ENCODE measurements around the gene CDSN. TPM values are rescaled to one million over a fixed set of nuclear protein-coding genes. Genes with fewer than 3 reads are reported as not detected.
"Not testable (repeated sequence)": the region's sequence is repeated elsewhere in the genome, so short reads cannot be mapped to it uniquely, and the experiment has no call there.

The CDSN gene, protein sequence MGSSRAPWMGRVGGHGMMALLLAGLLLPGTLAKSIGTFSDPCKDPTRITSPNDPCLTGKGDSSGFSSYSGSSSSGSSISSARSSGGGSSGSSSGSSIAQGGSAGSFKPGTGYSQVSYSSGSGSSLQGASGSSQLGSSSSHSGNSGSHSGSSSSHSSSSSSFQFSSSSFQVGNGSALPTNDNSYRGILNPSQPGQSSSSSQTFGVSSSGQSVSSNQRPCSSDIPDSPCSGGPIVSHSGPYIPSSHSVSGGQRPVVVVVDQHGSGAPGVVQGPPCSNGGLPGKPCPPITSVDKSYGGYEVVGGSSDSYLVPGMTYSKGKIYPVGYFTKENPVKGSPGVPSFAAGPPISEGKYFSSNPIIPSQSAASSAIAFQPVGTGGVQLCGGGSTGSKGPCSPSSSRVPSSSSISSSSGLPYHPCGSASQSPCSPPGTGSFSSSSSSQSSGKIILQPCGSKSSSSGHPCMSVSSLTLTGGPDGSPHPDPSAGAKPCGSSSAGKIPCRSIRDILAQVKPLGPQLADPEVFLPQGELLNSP
- total RNA-seq (2014; rRNA removed; shearing (Covaris generic)) = not detected in 2 replicates

DNA sequence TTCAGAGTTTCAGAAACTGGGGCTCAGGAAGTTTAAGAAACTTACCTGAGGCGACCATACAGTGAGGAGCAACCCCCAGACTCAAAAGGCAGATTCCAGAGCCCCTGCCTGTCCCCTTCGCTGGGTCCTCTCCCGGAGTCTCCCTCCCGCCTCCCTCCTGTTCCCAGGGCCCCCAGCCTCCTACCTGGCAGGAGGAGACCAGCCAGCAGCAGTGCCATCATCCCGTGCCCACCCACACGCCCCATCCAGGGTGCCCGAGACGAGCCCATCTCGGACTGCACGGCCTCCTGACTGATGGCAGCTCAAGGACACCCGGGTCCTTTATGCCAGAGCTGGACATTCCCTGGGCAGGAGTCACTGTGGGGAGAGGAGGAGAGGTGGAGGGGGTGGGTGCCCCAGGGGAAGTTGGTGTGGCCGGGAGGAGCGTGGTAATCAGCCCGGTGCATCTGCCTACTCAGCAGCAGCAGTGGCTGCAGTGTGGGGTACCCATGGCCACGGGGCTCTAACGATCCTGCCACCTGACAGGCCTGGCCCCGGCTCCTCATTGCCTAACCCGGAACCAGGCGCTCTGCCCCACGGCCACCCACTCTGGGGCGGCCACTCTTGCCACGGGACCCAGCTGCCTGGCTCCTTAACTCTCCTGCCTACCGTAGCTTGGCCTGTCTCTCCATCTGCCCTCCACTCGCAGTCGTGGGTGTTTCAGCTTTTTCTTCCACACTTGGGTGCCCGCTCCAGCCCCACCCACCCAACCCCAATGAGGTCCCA lies at the start of gene CDSN:
Gene CDSN, minus strand, starts transcription at position 296 of the 765 bp plus-strand sequence. Its CDS starts 27 bp downstream, at position 269.
- no peaks in the 10 kb centered on the region for H3K36me3 ChIP-seq
- no peak for DNase-seq (ENCODE audit: low read depth in 1 of 2, low spot score in 2 of 2)
- H3K9me3 ChIP-seq (replicated peaks) = no peaks in the 10 kb centered on the region
- peaks cover 34% of the 10 kb centered on the region for H3K4me1 ChIP-seq (replicated peaks)
- no peak within 1 kb of the TSS for H3K27ac ChIP-seq
- no peaks in the 10 kb centered on the region for H3K27me3 ChIP-seq (replicated peaks)
- no peak within 1 kb of the TSS for H3K4me3 ChIP-seq

DNA sequence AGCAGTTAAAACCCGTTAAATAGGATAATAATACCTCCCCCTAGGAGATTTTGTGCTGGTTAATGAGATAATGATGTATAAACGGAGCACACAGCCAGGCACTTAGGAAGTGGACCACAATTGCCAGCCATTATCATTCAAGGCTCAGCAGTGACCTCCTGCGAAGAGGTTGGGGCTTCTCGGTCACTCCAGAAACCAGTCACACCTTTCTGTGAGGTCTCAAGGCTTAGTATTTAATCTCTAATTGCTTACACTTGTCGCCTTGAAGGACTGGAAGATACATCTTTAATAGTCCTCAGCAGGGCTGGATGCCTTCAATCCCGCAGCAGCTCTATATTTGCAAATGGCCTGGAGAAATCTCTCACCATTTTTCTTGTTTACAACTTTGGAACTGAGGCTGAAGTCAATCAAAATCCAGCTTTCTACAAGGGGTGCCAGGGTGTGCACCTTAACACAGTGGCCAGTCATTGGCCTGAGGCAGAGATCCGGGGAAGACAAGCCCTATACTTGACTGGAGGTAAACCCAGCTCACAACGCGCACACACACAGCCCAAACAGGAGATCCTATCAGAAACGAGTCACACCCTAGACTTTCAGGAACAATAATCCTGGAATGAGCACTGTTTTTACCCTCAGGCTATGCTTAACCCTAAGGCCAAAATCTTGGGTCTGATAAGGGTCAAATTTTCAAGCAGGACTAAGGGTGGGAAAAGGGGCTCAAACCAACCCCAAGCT lies 49.0 kb upstream of the CDSN start:
- no peak overlapping the region for H3K4me3 ChIP-seq
- no peak for DNase-seq (ENCODE audit: low read depth in 1 of 2, low spot score in 2 of 2)
- no peaks in the 10 kb centered on the region for H3K9me3 ChIP-seq (replicated peaks)
- peaks cover 11% of the 10 kb centered on the region for H3K36me3 ChIP-seq
- H3K27ac ChIP-seq = no peak overlapping the region
- no peaks in the 10 kb centered on the region for H3K27me3 ChIP-seq (replicated peaks)
- H3K4me1 ChIP-seq (replicated peaks) = no peaks in the 10 kb centered on the region

DNA sequence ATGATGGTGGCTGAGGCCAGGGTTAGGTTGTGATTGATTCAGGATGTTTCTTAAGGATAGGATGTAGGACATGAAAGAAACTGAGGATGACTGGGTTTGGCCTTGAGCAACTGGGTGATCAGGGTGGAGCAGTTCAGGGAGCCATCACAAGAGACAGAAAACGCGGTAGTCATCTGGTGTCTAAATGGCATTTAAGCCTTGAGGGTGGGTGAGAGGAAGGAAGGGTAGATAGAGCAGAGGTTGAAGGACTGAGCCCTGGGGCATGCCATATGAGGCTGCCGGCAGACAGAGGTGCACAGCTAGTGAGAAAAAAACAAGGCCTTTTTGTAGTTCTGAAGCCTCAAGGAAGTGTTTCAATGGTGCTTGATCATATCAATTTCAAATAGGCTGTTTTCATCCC lies 48.4 kb upstream of the CDSN start:
- no peak overlapping the region for H3K4me3 ChIP-seq
- H3K27ac ChIP-seq = no peak overlapping the region
- no peaks in the 10 kb centered on the region for H3K27me3 ChIP-seq (replicated peaks)
- H3K9me3 ChIP-seq (replicated peaks) = no peaks in the 10 kb centered on the region
- no peaks in the 10 kb centered on the region for H3K4me1 ChIP-seq (replicated peaks)
- peaks cover 17% of the 10 kb centered on the region for H3K36me3 ChIP-seq
- no peak for DNase-seq (ENCODE audit: low read depth in 1 of 2, low spot score in 2 of 2)

DNA sequence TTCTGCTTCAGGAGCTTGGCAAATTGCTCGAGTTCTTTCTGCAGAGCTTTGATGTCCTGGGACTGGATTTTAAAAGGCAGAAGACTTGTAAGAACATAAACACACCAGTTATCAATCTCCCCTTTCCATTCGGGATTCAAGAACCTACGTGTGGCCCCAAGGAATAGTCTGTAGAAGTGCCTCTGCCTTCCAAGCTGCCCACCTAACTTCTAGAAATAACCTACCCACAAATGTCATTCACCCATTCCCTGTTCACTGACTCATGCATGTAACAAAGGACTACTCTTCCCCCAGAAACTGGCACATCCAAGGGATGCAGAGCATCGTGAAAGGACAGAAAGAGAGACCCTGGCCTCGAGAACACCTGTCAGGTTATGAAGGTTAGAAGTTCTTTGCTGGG lies 45.7 kb upstream of the CDSN start:
- Histone ChIP-seq H3K4me1 (replicated peaks) (no peaks in the 10 kb centered on the region), H3K4me3 (no peak overlapping the region), H3K27me3 (replicated peaks) (no peaks in the 10 kb centered on the region), H3K27ac (no peak overlapping the region), H3K9me3 (replicated peaks) (no peaks in the 10 kb centered on the region), H3K36me3 (peaks cover 43% of the 10 kb centered on the region)
- no peak for DNase-seq (ENCODE audit: low read depth in 1 of 2, low spot score in 2 of 2)

DNA sequence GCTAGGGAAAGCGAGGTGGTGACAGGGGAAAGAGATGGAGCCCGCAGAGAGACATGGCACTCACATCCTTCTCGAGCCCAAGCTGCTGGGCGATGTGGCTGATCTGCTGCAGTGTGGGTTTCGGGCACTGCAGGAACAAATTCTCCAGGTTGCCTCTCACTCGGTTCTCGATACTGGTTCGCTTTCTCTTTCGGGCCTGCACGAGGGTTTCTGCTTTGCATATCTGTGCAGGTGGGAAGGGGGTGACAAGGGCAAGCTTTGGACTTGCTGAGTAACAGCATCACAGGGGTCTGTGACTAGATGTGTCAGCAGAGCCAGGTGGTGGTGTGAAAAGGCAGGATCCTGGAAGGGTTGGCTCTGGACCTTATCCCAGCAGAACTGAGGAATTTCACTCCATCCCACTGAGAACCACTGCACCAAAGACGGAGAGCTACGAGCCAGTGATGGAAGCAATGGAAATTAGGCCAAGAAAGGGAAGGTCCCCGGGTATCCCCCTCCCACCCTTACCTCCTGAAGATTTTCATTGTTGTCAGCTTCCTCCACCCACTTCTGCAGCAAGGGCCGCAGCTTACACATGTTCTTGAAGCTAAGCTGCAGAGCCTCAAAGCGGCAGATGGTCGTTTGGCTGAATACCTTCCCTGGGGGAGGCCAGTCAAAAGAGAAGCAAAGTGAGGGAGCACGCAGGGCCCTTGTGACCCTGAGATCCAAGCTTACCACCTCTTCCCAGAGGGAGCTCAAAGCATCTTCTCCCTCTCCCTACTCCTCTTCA lies 45.0 kb upstream of the CDSN start:
- not testable (repeated sequence) for H3K27me3 ChIP-seq (replicated peaks); H3K4me3 ChIP-seq; H3K4me1 ChIP-seq (replicated peaks); DNase-seq (ENCODE audit: low read depth in 1 of 2, low spot score in 2 of 2); H3K9me3 ChIP-seq (replicated peaks); H3K27ac ChIP-seq
- peaks cover 48% of the 10 kb centered on the region for H3K36me3 ChIP-seq

DNA sequence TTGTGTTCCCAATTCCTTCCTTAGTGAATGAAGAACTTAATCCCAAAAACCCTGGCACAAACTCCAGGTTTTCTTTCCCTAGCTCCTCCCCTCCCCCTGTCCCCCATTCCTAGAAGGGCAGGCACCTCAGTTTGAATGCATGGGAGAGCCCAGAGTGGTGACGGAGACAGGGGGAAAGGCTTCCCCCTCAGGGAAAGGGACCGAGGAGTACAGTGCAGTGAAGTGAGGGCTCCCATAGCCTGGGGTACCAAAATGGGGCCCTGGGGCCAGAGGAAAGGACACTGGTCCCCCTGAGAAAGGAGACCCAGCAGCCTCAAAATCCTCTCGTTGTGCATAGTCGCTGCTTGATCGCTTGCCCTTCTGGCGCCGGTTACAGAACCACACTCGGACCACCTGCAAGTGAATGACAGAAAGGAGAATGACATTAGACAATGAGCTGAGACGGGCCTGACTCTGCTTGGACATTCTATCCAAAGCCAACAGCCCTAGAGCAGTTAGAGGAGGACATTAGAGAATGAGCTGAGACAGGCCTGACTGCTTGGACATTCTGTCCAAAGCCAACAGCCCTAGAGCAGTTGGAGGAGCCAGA lies 44.3 kb upstream of the CDSN start:
- H3K9me3 ChIP-seq (replicated peaks); H3K27me3 ChIP-seq (replicated peaks): not testable (repeated sequence)

DNA sequence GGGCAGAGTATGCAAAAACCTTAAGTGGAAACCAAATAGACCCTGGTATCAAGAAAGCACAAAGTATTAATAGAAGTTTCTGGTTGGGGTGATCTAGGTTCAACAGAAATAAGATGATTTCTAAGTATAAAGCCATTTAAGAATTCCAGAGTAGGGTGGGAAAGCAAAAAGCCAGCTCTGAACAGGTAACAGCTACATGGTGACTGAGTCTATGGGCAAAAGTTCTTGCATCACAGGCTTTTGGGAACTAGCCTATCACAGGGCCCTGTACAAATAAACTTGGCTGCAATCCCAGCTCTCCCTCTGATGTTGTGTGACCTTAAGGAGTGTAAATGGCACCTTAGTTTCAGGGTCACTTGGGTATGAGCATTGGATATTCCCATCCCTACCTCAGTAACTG lies 43.7 kb upstream of the CDSN start:
- peaks cover 60% of the 10 kb centered on the region for H3K36me3 ChIP-seq
- no peak overlapping the region for H3K27ac ChIP-seq
- H3K9me3 ChIP-seq (replicated peaks) = no peaks in the 10 kb centered on the region
- DNase-seq (ENCODE audit: low read depth in 1 of 2, low spot score in 2 of 2) = no peak
- peaks cover 11% of the 10 kb centered on the region for H3K4me1 ChIP-seq (replicated peaks)
- no peaks in the 10 kb centered on the region for H3K27me3 ChIP-seq (replicated peaks)
- H3K4me3 ChIP-seq = no peak overlapping the region

More for the DNA sequence above, 44.3 kb upstream of the CDSN start:
- H3K27ac ChIP-seq; H3K4me3 ChIP-seq; DNase-seq (ENCODE audit: low read depth in 1 of 2, low spot score in 2 of 2); H3K4me1 ChIP-seq (replicated peaks): not testable (repeated sequence)
- peaks cover 54% of the 10 kb centered on the region for H3K36me3 ChIP-seq

DNA sequence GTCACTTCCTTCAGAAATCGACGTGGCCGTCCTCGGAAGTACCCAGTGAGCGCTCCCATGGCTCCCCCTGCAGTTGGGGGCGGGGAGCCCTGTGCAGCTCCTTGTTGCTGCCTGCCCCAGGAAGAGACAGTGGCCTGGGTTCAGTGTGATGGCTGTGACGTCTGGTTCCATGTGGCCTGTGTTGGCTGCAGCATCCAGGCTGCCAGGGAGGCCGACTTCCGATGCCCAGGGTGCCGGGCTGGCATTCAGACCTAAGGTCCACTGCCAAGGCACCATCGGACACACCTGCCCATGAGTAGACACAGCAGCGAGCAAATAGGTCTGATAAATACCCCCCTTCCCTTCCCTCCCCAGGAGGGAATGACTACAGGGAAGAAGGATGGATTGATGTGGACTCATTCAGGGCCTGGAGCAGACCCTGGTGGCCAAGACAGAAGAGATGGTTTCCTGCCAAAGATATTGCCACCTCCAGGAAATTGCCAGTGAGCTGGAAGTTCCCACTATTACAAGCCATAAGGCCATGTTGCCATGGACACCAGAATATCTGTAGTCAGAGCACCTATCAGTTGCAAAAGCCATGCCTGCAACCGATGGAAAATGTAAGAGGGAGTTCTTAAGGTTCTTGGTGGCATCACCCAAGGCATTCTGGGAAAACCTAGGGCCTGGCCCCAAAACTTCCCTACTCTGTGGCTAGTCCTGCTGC lies 42.4 kb upstream of the CDSN start:
- H3K27me3 ChIP-seq (replicated peaks) = no peaks in the 10 kb centered on the region
- H3K36me3 ChIP-seq = peaks cover 60% of the 10 kb centered on the region
- DNase-seq (ENCODE audit: low read depth in 1 of 2, low spot score in 2 of 2) = no peak
- no peaks in the 10 kb centered on the region for H3K9me3 ChIP-seq (replicated peaks)
- H3K27ac ChIP-seq = no peak overlapping the region
- H3K4me3 ChIP-seq = no peak overlapping the region
- peaks cover 11% of the 10 kb centered on the region for H3K4me1 ChIP-seq (replicated peaks)

DNA sequence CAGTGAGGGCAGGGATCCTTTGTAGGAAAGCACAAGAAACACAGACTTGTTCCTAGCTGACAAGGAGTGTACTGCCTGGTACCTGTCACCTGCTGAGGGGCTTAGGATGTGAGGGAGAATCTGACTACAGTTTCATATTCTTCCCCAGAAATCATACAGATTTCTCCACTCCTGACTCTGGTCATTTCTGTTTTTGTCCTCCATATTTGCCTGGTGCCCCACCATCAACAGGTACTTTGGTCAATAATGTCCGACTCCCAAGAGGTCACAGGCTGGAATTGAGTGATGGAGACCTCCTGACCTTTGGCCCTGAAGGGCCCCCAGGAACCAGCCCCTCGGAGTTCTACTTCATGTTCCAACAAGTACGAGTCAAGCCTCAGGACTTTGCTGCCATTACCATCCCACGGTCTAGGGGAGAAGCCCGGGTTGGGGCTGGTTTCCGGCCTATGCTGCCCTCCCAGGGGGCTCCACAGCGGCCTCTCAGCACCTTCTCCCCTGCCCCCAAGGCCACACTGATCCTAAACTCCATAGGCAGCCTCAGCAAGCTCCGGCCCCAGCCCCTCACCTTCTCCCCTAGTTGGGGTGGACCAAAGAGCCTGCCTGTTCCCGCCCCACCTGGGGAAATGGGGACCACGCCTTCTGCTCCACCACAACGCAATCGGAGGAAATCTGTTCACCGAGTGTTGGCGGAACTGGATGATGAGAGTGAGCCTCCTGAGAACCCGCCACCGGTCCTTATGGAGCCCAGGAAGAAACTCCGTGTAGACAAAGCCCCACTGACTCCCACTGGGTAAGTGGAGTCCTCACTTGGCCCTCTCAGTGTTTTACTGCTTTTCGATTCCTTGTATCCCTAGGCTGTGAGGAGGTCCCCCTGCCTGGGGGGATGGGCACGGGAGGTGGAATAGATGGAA lies 41.2 kb upstream of the CDSN start:
- DNase-seq (ENCODE audit: low read depth in 1 of 2, low spot score in 2 of 2) = no peak
- H3K27me3 ChIP-seq (replicated peaks) = no peaks in the 10 kb centered on the region
- H3K4me3 ChIP-seq = no peak overlapping the region
- peaks cover 17% of the 10 kb centered on the region for H3K4me1 ChIP-seq (replicated peaks)
- H3K9me3 ChIP-seq (replicated peaks) = no peaks in the 10 kb centered on the region
- no peak overlapping the region for H3K27ac ChIP-seq
- H3K36me3 ChIP-seq = peaks cover 57% of the 10 kb centered on the region

DNA sequence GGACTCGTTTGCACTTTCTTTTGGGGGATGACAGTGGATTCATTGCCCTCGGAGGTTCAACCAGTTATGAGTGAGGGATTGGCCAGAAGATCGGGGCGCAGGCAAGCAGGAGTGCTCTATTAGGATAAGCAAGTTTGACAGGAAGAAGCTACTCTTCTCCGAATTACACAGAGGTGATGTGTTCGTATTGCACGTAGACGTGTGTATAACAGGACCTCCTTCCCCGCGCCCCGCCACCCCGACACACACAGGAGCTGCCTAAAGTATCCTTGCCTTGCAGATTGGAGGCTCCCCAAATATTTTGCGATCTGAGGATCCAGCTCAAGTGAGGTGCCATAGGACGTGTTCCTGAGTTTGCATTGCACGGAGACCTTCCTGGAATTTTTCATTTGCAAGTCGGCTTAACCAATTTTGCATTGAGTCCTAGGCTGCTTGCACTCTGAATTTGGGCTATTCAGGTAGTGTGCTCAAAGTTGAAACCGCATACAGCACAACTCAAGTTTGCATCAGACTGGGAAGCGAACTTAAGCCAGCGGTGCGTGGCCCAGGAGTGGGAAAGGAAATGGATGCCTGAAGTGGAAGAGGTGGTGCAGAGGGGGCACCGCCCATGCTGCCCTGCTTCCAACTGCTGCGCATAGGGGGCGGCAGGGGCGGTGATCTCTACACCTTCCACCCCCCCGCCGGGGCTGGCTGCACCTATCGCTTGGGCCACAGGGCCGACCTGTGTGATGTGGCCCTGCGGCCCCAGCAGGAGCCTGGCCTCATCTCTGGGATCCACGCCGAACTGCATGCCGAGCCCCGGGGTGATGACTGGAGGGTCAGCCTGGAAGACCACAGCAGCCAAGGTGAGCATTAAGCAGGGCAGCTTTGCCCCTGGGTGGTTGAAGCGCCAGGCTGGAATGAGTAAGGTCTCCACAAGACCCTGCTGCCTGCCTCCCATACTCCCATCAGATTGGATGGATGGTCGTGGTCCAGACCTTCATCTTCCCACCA lies 38.9 kb upstream of the CDSN start:
- H3K9me3 ChIP-seq (replicated peaks) = no peaks in the 10 kb centered on the region
- H3K27ac ChIP-seq = peak overlapping the region; percentile 23; the same call in 1 of the 2 replicates
- H3K36me3 ChIP-seq = peaks cover 67% of the 10 kb centered on the region
- H3K4me3 ChIP-seq = peak overlapping the region; percentile 62
- DNase-seq (ENCODE audit: low read depth in 1 of 2, low spot score in 2 of 2) = no peak
- no peaks in the 10 kb centered on the region for H3K27me3 ChIP-seq (replicated peaks)
- H3K4me1 ChIP-seq (replicated peaks) = peaks cover 17% of the 10 kb centered on the region
